C1 segment of cervical spinal cord (tissue), 14 donors: Measurements from ENCODE around the gene GRM1.

Experiments used
- DNase-seq, 14 donors: peaks; one replicate each; lab custom pipeline; 2025; lab: John Stamatoyannopoulos, UW

Gene GRM1

DNA sequence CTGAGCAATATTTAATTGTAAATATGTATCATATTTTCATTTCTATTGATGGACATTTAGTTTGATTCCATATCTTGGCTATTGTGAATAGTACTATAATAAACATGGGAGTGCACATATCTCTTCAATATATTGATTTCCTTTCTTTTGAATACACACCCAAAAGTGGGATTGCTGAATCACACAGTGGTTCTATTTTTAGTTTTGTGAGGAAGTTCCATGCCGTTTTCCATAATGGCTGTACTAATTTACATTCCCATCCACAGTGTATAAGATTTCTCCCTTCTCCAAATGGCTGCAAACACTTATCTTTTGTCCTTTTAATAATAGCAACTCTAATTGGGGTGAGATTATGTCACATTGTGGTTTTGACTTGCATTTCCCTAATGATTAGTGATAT, 428.0 kb downstream of the GRM1 start:
- no peak for DNase-seq

DNA sequence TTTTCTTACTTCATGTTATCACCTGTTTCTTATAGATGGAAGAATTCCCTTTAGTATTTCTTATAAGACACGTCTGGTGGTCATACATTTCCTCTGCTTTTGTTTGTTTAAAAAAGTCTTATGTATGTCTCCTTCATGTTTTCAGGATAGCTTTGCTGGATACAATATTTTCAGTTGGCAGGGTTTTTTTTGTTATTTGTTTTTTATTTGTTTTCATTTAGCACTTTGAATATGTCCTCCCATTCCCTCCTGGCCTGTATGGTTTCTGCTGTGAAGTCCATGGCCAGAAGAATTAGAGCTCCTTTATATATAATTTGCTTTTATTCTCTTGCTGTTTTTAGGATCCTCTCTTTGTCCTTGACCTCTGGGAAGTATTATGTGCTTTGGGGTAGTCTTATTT, 432.1 kb downstream of the GRM1 start:
- DNase-seq = no peak

DNA sequence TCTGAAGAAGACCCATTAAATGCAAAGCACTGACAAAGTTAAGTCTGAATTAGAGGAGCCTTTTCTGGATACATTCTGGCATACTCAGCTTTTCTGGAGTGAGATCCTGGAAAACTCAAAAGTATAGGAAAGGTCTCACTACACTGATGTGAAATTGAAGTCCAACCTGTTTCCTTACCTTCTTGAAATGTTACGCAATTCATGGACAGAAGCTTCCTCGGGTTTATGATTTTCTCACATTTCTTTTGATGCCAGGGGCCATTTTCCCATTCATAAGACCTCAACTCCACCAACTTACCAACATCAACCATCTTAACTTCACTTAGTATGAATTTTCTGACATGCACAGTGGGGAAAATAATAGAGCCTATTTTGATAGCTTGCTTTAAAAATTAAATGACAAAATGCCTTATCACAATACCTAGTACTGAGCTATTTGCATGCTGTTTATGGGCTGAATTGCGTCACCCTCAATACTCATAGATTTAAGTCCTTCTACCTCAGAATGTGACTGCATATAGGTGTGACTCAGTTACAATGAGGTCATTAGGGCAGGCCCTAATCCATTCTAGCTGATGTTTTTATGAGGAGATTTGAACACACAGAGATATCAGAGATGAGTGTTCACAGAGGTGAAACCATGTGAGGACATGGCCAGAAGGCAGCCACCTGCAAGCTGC, 441.4 kb downstream of the GRM1 start:
- DNase-seq = no peak

DNA sequence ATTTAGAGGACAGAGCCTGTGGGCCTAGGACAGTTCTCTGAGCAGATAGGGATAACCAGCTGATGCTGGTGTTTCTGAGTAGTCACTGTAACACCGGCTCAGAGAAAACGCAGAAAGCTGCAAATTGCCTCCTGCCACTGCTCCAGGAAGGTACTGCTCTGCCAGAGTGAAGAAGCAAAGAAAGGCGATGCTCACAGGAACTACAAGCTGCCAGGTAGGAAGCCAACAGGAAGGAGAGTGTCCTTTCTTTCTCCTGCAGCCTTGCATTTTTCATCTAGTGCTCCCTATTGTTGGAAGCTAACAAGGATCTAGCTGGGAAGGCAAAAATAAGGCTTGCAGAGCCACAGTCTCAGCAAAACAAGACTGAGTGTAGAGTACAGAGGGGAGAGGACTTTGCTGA, 444.1 kb downstream of the GRM1 start:
- DNase-seq = no peak

DNA sequence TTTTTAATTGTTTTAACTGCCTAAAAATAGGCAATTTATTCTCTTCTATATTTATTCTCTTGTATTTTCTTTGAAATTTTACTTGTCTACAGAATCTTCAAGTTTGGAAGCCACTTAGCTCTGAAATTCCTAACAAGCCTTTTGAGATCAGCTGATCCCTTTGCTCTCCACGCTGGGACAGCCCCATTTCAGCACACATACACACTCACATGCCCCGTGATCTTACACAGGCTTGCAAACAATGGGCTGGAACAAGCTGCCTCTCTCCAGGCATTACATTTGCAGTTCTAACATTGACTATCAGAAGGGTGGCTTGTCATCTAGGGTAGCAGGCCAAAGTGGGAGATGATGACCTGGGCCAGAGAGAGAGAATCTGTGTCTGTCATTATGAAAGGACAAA, 452.7 kb downstream of the GRM1 start:
- DNase-seq = no peak

DNA sequence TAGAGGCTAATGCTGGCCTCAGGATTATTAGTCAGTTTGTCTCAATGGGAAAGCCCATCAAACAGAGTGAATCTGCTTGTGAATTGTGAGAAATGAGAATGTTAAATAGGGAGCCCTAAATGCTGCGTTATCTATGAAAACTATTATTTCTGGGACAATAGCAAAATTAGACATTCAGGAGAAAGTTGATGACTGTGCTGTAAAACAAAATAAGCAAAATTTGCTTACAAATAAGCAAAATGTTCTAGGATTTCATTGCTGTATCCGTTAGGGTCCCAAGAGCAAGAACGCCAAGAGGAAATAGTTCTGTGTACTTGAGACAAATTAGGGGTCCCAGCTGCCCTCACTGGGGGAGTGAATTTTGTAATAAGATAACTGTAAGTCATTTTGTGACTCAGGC, 455.5 kb downstream of the GRM1 start:
- DNase-seq = no peak
